Esophagus muscularis mucosa (tissue), 4 donors: ENCODE data around the gene CNDP1. TPM values are rescaled to one million over a fixed set of nuclear protein-coding genes. Genes with fewer than 3 reads are reported as not detected.

Source experiments
- DNase-seq: peaks from one replicate; pipeline ENCODE4 v3.0.0-alpha.2; 2017; ENCODE audit errors: extremely low spot score
- H3K27ac ChIP-seq, 4 donors: fragments of 200-600 bp; sonication (generic); replicated peaks in 1 of 4; 1 replicate in 3 of 4; 2 replicates in 1 of 4; pipeline ENCODE4 v1.5.1; 2016 to 2019; ENCODE audit warnings: mild to moderate bottlenecking in 1 of 4
- H3K27me3 ChIP-seq, 4 donors: fragments of 200-600 bp; sonication (generic); one replicate each; pipeline versions ENCODE4 v1.5.1 to v1.6.0; 2016 to 2019
- H3K36me3 ChIP-seq, 4 donors: fragments of 200-600 bp; sonication (generic); one replicate each; pipeline ENCODE4 v1.5.1; 2016 to 2019
- H3K4me1 ChIP-seq, 4 donors: fragments of 200-600 bp; sonication (generic); one replicate each; pipeline ENCODE4 v1.5.1; 2016 to 2019
- H3K4me3 ChIP-seq, 4 donors: fragments of 200-600 bp; sonication (generic); 1 replicate in 2 of 4; 2 replicates in 2 of 4; pipeline ENCODE4 v1.5.1; 2016 to 2019; ENCODE audit warnings: mild to moderate bottlenecking in 4 of 4, moderate library complexity in 1 of 4
- H3K9me3 ChIP-seq, 4 donors: fragments of 200-600 bp; sonication (generic); 1 replicate in 3 of 4; 2 replicates in 1 of 4; pipeline ENCODE4 v1.5.1; 2016 to 2019
- EP300 ChIP-seq: sonication (generic); formaldehyde crosslinking; IDR thresholded peaks from one replicate; pipeline ENCODE4 v1.6.1; 2017; ENCODE audit warnings: antibody characterized with exemption
- POLR2A ChIP-seq: fragments of 450-650 bp; IDR thresholded peaks from one replicate; pipeline ENCODE4 v1.6.1; 2017; ENCODE audit warnings: antibody characterized with exemption, moderate library complexity, mild to moderate bottlenecking, low read depth
- POLR2AphosphoS5 ChIP-seq, 2 donors: sonication (generic); formaldehyde crosslinking; IDR thresholded peaks; one replicate each; pipeline ENCODE4 v1.6.1; 2017; ENCODE audit warnings: antibody characterized with exemption in 2 of 2
- WGBS: methylation state at CpG from one replicate; pipeline ENCODE4 v1.1.5; 2018; 5-methylcytosine and 5-hydroxymethylcytosine counted together
- intact Hi-C: fragments of 100-400 bp; cut with DNase I; formaldehyde crosslinking; loops from one replicate; pipeline ENCODE4 v1.15.1; 2023
- total RNA-seq, 4 donors: library from RNA; depleted of rRNA; stranded (reverse); fragments of >200 nt; gene quantifications; one replicate each; pipeline versions ENCODE4 v1.1.0 to v1.2.1, GENCODE V29; 2016
- TF ChIP-seq, protein P1 (sequence below), 3 experiments: fragments of 200-600 bp in 2 of 3; fragments of 450-650 bp in 1 of 3; sonication (generic) in 2 of 3; IDR thresholded peaks; one replicate each; pipeline ENCODE4 v1.5.1; 2017 to 2019; ENCODE audit warnings: antibody characterized with exemption in 3 of 3, mild to moderate bottlenecking in 2 of 3, moderate library complexity in 1 of 3

CNDP1 gene
- total RNA-seq, 4 donors from 2014 or later, result not detected

GRCh38 chr18:74610051-74610615 lies 75.8 kb downstream of the CNDP1 start:
- H3K27me3 ChIP-seq, result no peaks in the 10 kb centered on the region
- H3K27ac ChIP-seq, result no peak overlapping the region
- no peaks in the 10 kb centered on the region for H3K36me3 ChIP-seq
- TF ChIP-seq POLR2AphosphoS5 (IDR thresholded peaks at IDR 0.05) (no peak), POLR2A (no peak), EP300 (no peak)
- TF ChIP-seq, protein P1, sequence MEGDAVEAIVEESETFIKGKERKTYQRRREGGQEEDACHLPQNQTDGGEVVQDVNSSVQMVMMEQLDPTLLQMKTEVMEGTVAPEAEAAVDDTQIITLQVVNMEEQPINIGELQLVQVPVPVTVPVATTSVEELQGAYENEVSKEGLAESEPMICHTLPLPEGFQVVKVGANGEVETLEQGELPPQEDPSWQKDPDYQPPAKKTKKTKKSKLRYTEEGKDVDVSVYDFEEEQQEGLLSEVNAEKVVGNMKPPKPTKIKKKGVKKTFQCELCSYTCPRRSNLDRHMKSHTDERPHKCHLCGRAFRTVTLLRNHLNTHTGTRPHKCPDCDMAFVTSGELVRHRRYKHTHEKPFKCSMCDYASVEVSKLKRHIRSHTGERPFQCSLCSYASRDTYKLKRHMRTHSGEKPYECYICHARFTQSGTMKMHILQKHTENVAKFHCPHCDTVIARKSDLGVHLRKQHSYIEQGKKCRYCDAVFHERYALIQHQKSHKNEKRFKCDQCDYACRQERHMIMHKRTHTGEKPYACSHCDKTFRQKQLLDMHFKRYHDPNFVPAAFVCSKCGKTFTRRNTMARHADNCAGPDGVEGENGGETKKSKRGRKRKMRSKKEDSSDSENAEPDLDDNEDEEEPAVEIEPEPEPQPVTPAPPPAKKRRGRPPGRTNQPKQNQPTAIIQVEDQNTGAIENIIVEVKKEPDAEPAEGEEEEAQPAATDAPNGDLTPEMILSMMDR (IDR thresholded peaks at IDR 0.05), result no peak
- peaks cover 0 to 4% (median 2%) of the 10 kb centered on the region in 4 donors for H3K4me1 ChIP-seq
- WGBS, result 91% methylated on average over 7 of the region's 7 CpGs
- intact Hi-C loops, result no loop called here
- H3K9me3 ChIP-seq, result no peaks in the 10 kb centered on the region
- no peak overlapping the region for H3K4me3 ChIP-seq
- DNase-seq, result no peak

DNA sequence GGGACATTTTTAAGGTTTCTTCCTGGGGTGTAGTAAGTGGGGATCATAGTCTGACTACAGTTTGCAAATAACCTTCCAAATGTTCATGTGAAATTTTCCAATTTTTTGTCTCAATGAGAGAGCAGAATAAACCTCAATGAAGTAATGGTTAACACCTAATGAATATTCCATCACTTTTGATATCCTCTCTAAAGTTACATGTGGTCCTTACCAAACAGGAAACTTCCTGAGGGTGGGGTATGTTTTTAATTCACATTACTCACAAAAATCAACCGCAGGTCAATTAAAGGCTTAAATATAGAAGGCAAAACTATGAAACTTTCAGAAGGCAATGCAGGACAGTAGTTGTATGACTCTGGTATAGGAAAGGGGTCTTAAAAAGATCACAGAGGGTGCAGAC lies 76.6 kb downstream of the CNDP1 start:
- 72% methylated on average over 1 of the region's 1 CpG for WGBS
- DNase-seq, result no peak
- H3K27ac ChIP-seq, result no peak overlapping the region
- H3K4me3 ChIP-seq, result no peak overlapping the region
- H3K4me1 ChIP-seq, result no peaks in the 10 kb centered on the region
- H3K36me3 ChIP-seq, result no peaks in the 10 kb centered on the region
- no peaks in the 10 kb centered on the region for H3K9me3 ChIP-seq
- intact Hi-C loops, result no loop called here
- H3K27me3 ChIP-seq, result no peaks in the 10 kb centered on the region
- TF ChIP-seq POLR2A (no peak), POLR2AphosphoS5 (IDR thresholded peaks at IDR 0.05) (no peak)

DNA sequence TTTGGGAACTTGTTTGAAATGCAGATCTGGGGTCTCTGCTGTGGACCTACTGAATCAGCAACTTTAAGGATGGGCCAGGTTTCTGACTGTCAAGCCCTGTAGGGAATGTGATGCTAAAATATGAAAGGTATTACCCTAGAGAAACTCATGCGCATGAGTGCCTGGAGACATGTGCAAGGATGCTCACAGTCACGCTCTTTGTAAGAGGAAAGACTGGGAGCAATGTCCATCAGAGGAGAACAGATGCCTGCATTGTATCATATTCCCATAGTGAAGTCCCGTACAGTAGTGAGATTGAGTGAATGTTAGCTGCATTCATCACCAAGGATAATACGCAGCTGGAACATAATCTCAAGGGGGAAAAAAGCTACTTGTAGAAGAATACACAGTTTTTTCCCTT lies 77.5 kb downstream of the CNDP1 start:
- Histone ChIP-seq H3K9me3 (no peaks in the 10 kb centered on the region), H3K4me3 (no peak overlapping the region), H3K27me3 (no peaks in the 10 kb centered on the region), H3K36me3 (no peaks in the 10 kb centered on the region), H3K4me1 (no peaks in the 10 kb centered on the region), H3K27ac (no peak overlapping the region)
- 90% methylated on average over 4 of the region's 4 CpGs for WGBS
- peak; percentile 10 for DNase-seq
- TF ChIP-seq, protein P1 (IDR thresholded peaks at IDR 0.05), result no peak
- intact Hi-C loops, result no loop called here

DNA sequence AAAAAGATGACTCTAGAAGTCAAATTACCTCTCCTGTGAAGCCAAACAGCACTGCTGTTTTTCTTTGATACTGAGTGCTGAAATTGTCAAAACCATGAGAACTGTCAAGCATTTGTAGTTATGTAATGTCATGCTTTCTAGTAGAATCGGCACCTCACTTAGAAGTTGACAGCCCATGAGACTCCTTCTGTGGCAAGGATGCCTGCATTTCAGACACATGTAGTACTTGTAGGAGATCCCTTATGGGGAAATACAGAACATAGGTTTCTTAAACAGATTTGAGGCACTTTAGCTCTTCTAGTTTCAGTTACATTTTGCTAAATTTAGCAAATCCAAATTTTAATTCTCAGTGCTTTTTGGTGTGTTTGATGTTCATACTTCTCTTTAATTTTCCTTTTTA lies 79.1 kb downstream of the CNDP1 start:
- intact Hi-C loops, result no loop called here
- no peaks in the 10 kb centered on the region for H3K27me3 ChIP-seq
- no peak overlapping the region for H3K4me3 ChIP-seq
- H3K4me1 ChIP-seq, result no peaks in the 10 kb centered on the region
- DNase-seq, result no peak
- H3K27ac ChIP-seq, result no peak overlapping the region
- TF ChIP-seq EP300 (no peak), POLR2AphosphoS5 (IDR thresholded peaks at IDR 0.05) (no peak), POLR2A (no peak)
- no peaks in the 10 kb centered on the region for H3K36me3 ChIP-seq
- no peaks in the 10 kb centered on the region for H3K9me3 ChIP-seq
- WGBS, result 52% methylated on average over 1 of the region's 1 CpG

DNA sequence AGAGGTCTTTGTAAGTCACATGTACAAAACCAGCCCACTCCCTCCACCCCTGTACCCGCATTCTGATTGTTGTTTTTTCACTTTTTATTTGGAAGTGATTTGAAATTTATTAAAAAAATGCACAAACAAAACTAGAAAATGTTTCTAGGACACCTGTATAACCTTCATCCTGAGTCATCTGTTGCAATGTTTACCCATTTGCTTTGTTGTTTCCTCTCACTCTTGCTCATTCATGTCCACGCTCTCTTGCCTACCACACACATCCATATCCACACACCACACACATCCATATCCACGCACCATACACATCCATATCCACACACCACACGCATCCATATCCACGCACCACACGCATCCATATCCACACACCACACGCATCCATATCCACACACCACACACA lies 82.2 kb downstream of the CNDP1 start:
- TF ChIP-seq EP300 (no peak), POLR2AphosphoS5 (IDR thresholded peaks at IDR 0.05) (no peak)
- TF ChIP-seq, protein P1 (IDR thresholded peaks at IDR 0.05), result no peak

DNA sequence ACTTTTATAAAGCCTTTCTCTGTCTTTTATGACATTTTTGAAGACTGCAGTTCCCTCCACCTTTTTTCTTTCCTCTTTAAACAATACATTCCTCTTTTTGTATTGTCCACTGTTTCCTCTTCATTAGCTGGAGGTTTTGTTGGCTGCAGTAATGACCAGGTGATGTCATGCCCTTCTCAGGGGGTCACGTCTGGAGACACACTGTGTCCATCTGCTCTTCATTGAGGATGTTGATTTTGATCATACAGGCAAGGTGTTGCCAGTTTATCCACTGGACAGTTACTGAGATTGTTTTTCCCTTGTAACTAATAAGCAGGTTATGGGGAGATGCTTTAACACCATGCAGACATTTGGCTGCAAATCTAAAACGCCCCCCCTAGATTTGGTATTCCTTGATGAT lies 83.2 kb downstream of the CNDP1 start:
- no peak overlapping the region for H3K4me3 ChIP-seq
- H3K27me3 ChIP-seq, result no peaks in the 10 kb centered on the region
- no peaks in the 10 kb centered on the region for H3K36me3 ChIP-seq
- H3K4me1 ChIP-seq, result no peaks in the 10 kb centered on the region
- no peak for DNase-seq
- H3K27ac ChIP-seq, result no peak overlapping the region
- H3K9me3 ChIP-seq, result no peaks in the 10 kb centered on the region
- TF ChIP-seq POLR2AphosphoS5 (IDR thresholded peaks at IDR 0.05) (no peak), EP300 (no peak), POLR2A (no peak)
- TF ChIP-seq, protein P1 (IDR thresholded peaks at IDR 0.05), result no peak
- intact Hi-C loops, result no loop called here
- 72% methylated on average over 2 of the region's 2 CpGs for WGBS

More for the DNA sequence above, 82.2 kb downstream of the CNDP1 start:
- Histone ChIP-seq H3K36me3 (no peaks in the 10 kb centered on the region), H3K27ac (no peak overlapping the region), H3K9me3 (no peaks in the 10 kb centered on the region), H3K27me3 (no peaks in the 10 kb centered on the region), H3K4me3 (no peak overlapping the region), H3K4me1 (no peaks in the 10 kb centered on the region)
- WGBS, result 69% methylated on average over 7 of the region's 7 CpGs
- intact Hi-C loops, result no loop called here
- DNase-seq, result no peak
